ENCODE results near the gene LAMA3. TPM values are rescaled to one million over a fixed set of nuclear protein-coding genes. Genes with fewer than 3 reads are reported as not detected.

The LAMA3 gene
- total RNA-seq, 4 donors from 2014 or later, result 155 to 456 (median 173) TPM

GRCh38 chr18:23847321-23847986 lies 158.2 kb downstream of the LAMA3 start:
- no peak for DNase-seq (ENCODE audit: low spot score in 2 of 2)
- WGBS, 2 donors, result 94 to 98% methylated on average over 12 to 16 of the region's 19 CpGs
- intact Hi-C loops (cut with DNase I; ENCODE audit: low total_unique reads), result no loop called here
- no peak overlapping the region for H3K4me3 ChIP-seq (ENCODE audit: low read depth, poor library complexity, severe bottlenecking)
- TF ChIP-seq POLR2A (IDR thresholded peaks at IDR 0.05), result no peak
- no peak for TF ChIP-seq CTCF (IDR thresholded peaks at IDR 0.05)

- no peak overlapping the region for H3K4me3 ChIP-seq (ENCODE audit: low read depth, poor library complexity, severe bottlenecking)
- intact Hi-C loops (cut with DNase I; ENCODE audit: low total_unique reads), result no loop called here
- 56 to 62% methylated on average over 1 of the region's 1 CpG for WGBS, 2 donors
- no peak for DNase-seq (ENCODE audit: low spot score in 2 of 2)
- TF ChIP-seq POLR2A (IDR thresholded peaks at IDR 0.05), result no peak
- TF ChIP-seq CTCF (IDR thresholded peaks at IDR 0.05), result no peak
Observed at GRCh38 chr18:23849141-23849540, 159.9 kb downstream of the LAMA3 start.

GRCh38 chr18:23850215-23850614 lies 161.0 kb downstream of the LAMA3 start:
- 90 to 96% methylated on average over 3 of the region's 3 CpGs for WGBS, 2 donors
- intact Hi-C loops (cut with DNase I; ENCODE audit: low total_unique reads), result no loop called here
- no peak for TF ChIP-seq CTCF (IDR thresholded peaks at IDR 0.05)
- TF ChIP-seq POLR2A (IDR thresholded peaks at IDR 0.05), result no peak
- no peak for DNase-seq (ENCODE audit: low spot score in 2 of 2)
- no peak overlapping the region for H3K4me3 ChIP-seq (ENCODE audit: low read depth, poor library complexity, severe bottlenecking)

GRCh38 chr18:23851470-23852002 lies 162.3 kb downstream of the LAMA3 start:
- no peak overlapping the region for H3K4me3 ChIP-seq (ENCODE audit: low read depth, poor library complexity, severe bottlenecking)
- TF ChIP-seq POLR2A (IDR thresholded peaks at IDR 0.05), result no peak
- no peak for TF ChIP-seq CTCF (IDR thresholded peaks at IDR 0.05)
- DNase-seq (ENCODE audit: low spot score in 2 of 2), result no peak
- intact Hi-C loops (cut with DNase I; ENCODE audit: low total_unique reads), result no loop called here
- 73 to 76% methylated on average over 3 of the region's 3 CpGs for WGBS, 2 donors

- intact Hi-C loops (cut with DNase I; ENCODE audit: low total_unique reads), result no loop called here
- TF ChIP-seq POLR2A (IDR thresholded peaks at IDR 0.05) (no peak), CTCF (IDR thresholded peaks at IDR 0.05) (no peak)
- no peak overlapping the region for H3K4me3 ChIP-seq (ENCODE audit: low read depth, poor library complexity, severe bottlenecking)
- no peak for DNase-seq (ENCODE audit: low spot score in 2 of 2)
- 96 to 97% methylated on average over 4 of the region's 4 CpGs for WGBS, 2 donors
Observed at GRCh38 chr18:23852236-23853045, 163.2 kb downstream of the LAMA3 start.
